Endothelial cell of umbilical vein (primary cell): ENCODE measurements around the gene SLC4A2.

Source experiments
- CTCF ChIP-seq, 2 donors: IDR thresholded peaks; 1 replicate in 1 of 2; 2 replicates in 1 of 2; pipeline ENCODE4 v1.5.1; 2011; ENCODE audit warnings: low read length in 2 of 2, mild to moderate bottlenecking in 2 of 2, moderate library complexity in 2 of 2, control low read depth in 1 of 2, inconsistent platforms in 1 of 2, low read depth in 1 of 2; ENCODE audit not compliant: insufficient read depth in 1 of 2; ENCODE audit errors: extremely low read depth in 1 of 2
- EZH2 ChIP-seq: IDR thresholded peaks from 2 replicates; pipeline ENCODE4 v1.6.1; 2012; ENCODE audit warnings: borderline replicate concordance, low read depth, mild to moderate bottlenecking, moderate library complexity, low read length, inconsistent platforms; ENCODE audit not compliant: severe bottlenecking
- MAX ChIP-seq: IDR thresholded peaks from 2 replicates; pipeline ENCODE4 v1.6.1; 2011; ENCODE audit not compliant: insufficient read depth, insufficient read length
- POLR2A ChIP-seq: IDR thresholded peaks from 2 replicates; pipeline ENCODE4 v1.6.1; 2012; ENCODE audit warnings: low read depth, mild to moderate bottlenecking, control low read depth, low read length

- no peak for TF ChIP-seq MAX
- TF ChIP-seq CTCF (IDR thresholded peaks at IDR 0.05; ENCODE audit: extremely low read depth in 1 of 2, insufficient read depth in 1 of 2, low read depth in 1 of 2, low read length in 2 of 2), result no peak
- TF ChIP-seq EZH2, result no peak
- no peak for TF ChIP-seq POLR2A
These were observed 44.4 kb upstream of the SLC4A2 start for GRCh38 chr7:151014950-151015349.
